Measurements from ENCODE around the gene CRYGB.
"Not testable (repeated sequence)": the region's sequence is repeated elsewhere in the genome, so short reads cannot be mapped to it uniquely, and the experiment has no call there.

The CRYGB gene

GRCh38 chr2:208142240-208142924 lies 3.6 kb downstream of the CRYGB start:
- H3K9me3 ChIP-seq (ENCODE audit: control insufficient read depth, insufficient read depth, low read length), result no peaks in the 10 kb centered on the region
- H3K27me3 ChIP-seq (ENCODE audit: control insufficient read depth, low read length), result no peaks in the 10 kb centered on the region
- H3K36me3 ChIP-seq (ENCODE audit: control insufficient read depth, low read length), result no peaks in the 10 kb centered on the region
- H3K4me3 ChIP-seq (ENCODE audit: low read length), result no peak overlapping the region
- no peaks in the 10 kb centered on the region for H4K20me1 ChIP-seq (ENCODE audit: control insufficient read depth, insufficient read depth, low read depth, low read length)
- no peaks in the 10 kb centered on the region for H3F3A ChIP-seq (ENCODE audit: control insufficient read depth, insufficient read depth)
- no peak overlapping the region for H3K4me2 ChIP-seq (ENCODE audit: low read length)
- no peak overlapping the region for H3K27ac ChIP-seq (ENCODE audit: low read depth, low read length)
- TF ChIP-seq EZH2phosphoT487 (IDR thresholded peaks at IDR 0.05; ENCODE audit: borderline replicate concordance, low read length) (no peak), CTCF (IDR thresholded peaks at IDR 0.05; ENCODE audit: low read depth, low read length, poor library complexity, severe bottlenecking) (no peak)
- H3K4me1 ChIP-seq (ENCODE audit: control insufficient read depth, low read length), result no peaks in the 10 kb centered on the region
- H3K79me2 ChIP-seq (ENCODE audit: control insufficient read depth, low read length), result no peaks in the 10 kb centered on the region
- no peaks in the 10 kb centered on the region for H3K9me2 ChIP-seq (replicated peaks; ENCODE audit: control insufficient read depth, low read length)

GRCh38 chr2:208139447-208139846 lies 6.5 kb downstream of the CRYGB start:
- no peaks in the 10 kb centered on the region for H3K9me2 ChIP-seq (replicated peaks; ENCODE audit: control insufficient read depth, low read length)
- H3K36me3 ChIP-seq (ENCODE audit: control insufficient read depth, low read length), result no peaks in the 10 kb centered on the region
- no peaks in the 10 kb centered on the region for H3K27me3 ChIP-seq (ENCODE audit: control insufficient read depth, low read length)
- no peak overlapping the region for H3K4me3 ChIP-seq (ENCODE audit: low read length)
- TF ChIP-seq EZH2phosphoT487 (IDR thresholded peaks at IDR 0.05; ENCODE audit: borderline replicate concordance, low read length), result no peak
- TF ChIP-seq CTCF (IDR thresholded peaks at IDR 0.05; ENCODE audit: low read depth, low read length, poor library complexity, severe bottlenecking), result no peak
- H4K20me1 ChIP-seq (ENCODE audit: control insufficient read depth, insufficient read depth, low read depth, low read length), result no peaks in the 10 kb centered on the region
- H3K9me3 ChIP-seq (ENCODE audit: control insufficient read depth, insufficient read depth, low read length), result no peaks in the 10 kb centered on the region
- H3K4me1 ChIP-seq (ENCODE audit: control insufficient read depth, low read length), result no peaks in the 10 kb centered on the region
- H3F3A ChIP-seq (ENCODE audit: control insufficient read depth, insufficient read depth), result no peaks in the 10 kb centered on the region
- no peak overlapping the region for H3K27ac ChIP-seq (ENCODE audit: low read depth, low read length)
- H3K79me2 ChIP-seq (ENCODE audit: control insufficient read depth, low read length), result no peaks in the 10 kb centered on the region
- H3K4me2 ChIP-seq (ENCODE audit: low read length), result no peak overlapping the region

GRCh38 chr2:208138334-208138733 lies 7.6 kb downstream of the CRYGB start:
- H3K4me3 ChIP-seq (ENCODE audit: low read length); H3K4me2 ChIP-seq (ENCODE audit: low read length); H4K20me1 ChIP-seq (ENCODE audit: control insufficient read depth, insufficient read depth, low read depth, low read length); H3K9me2 ChIP-seq (replicated peaks; ENCODE audit: control insufficient read depth, low read length); H3K27me3 ChIP-seq (ENCODE audit: control insufficient read depth, low read length); H3K36me3 ChIP-seq (ENCODE audit: control insufficient read depth, low read length); H3K9me3 ChIP-seq (ENCODE audit: control insufficient read depth, insufficient read depth, low read length); H3F3A ChIP-seq (ENCODE audit: control insufficient read depth, insufficient read depth); H3K27ac ChIP-seq (ENCODE audit: low read depth, low read length); H3K79me2 ChIP-seq (ENCODE audit: control insufficient read depth, low read length); H3K4me1 ChIP-seq (ENCODE audit: control insufficient read depth, low read length): not testable (repeated sequence)

- no peaks in the 10 kb centered on the region for H3K9me3 ChIP-seq (ENCODE audit: control insufficient read depth, insufficient read depth, low read length)
- H3K79me2 ChIP-seq (ENCODE audit: control insufficient read depth, low read length), result no peaks in the 10 kb centered on the region
- no peaks in the 10 kb centered on the region for H4K20me1 ChIP-seq (ENCODE audit: control insufficient read depth, insufficient read depth, low read depth, low read length)
- no peaks in the 10 kb centered on the region for H3K9me2 ChIP-seq (replicated peaks; ENCODE audit: control insufficient read depth, low read length)
- H3K27ac ChIP-seq (ENCODE audit: low read depth, low read length), result no peak overlapping the region
- no peaks in the 10 kb centered on the region for H3K36me3 ChIP-seq (ENCODE audit: control insufficient read depth, low read length)
- no peaks in the 10 kb centered on the region for H3K4me1 ChIP-seq (ENCODE audit: control insufficient read depth, low read length)
- no peak overlapping the region for H3K4me2 ChIP-seq (ENCODE audit: low read length)
- H3F3A ChIP-seq (ENCODE audit: control insufficient read depth, insufficient read depth), result no peaks in the 10 kb centered on the region
- no peaks in the 10 kb centered on the region for H3K27me3 ChIP-seq (ENCODE audit: control insufficient read depth, low read length)
- H3K4me3 ChIP-seq (ENCODE audit: low read length), result no peak overlapping the region
- no peak for TF ChIP-seq EZH2phosphoT487 (IDR thresholded peaks at IDR 0.05; ENCODE audit: borderline replicate concordance, low read length)
- TF ChIP-seq CTCF (IDR thresholded peaks at IDR 0.05; ENCODE audit: low read depth, low read length, poor library complexity, severe bottlenecking), result no peak
These were observed 9.3 kb downstream of the CRYGB start for GRCh38 chr2:208136716-208137094.

Data from DOHH2 (cell line).